DND-41 (cell line): ENCODE measurements around the gene GSN.

Experiments used
- EZH2 ChIP-seq: IDR thresholded peaks from 3 replicates; pipeline ENCODE4 v1.6.1; 2012; ENCODE audit warnings: borderline replicate concordance, low read depth, mild to moderate bottlenecking, moderate library complexity, low read length, inconsistent platforms; ENCODE audit not compliant: severe bottlenecking
- TF ChIP-seq, protein P1 (sequence below): IDR thresholded peaks from 2 replicates; pipeline ENCODE4 v1.5.1; 2012; ENCODE audit warnings: borderline replicate concordance, low read length, moderate library complexity, mild to moderate bottlenecking; ENCODE audit not compliant: poor library complexity, severe bottlenecking; ENCODE audit errors: extremely low read depth

- TF ChIP-seq, protein P1, sequence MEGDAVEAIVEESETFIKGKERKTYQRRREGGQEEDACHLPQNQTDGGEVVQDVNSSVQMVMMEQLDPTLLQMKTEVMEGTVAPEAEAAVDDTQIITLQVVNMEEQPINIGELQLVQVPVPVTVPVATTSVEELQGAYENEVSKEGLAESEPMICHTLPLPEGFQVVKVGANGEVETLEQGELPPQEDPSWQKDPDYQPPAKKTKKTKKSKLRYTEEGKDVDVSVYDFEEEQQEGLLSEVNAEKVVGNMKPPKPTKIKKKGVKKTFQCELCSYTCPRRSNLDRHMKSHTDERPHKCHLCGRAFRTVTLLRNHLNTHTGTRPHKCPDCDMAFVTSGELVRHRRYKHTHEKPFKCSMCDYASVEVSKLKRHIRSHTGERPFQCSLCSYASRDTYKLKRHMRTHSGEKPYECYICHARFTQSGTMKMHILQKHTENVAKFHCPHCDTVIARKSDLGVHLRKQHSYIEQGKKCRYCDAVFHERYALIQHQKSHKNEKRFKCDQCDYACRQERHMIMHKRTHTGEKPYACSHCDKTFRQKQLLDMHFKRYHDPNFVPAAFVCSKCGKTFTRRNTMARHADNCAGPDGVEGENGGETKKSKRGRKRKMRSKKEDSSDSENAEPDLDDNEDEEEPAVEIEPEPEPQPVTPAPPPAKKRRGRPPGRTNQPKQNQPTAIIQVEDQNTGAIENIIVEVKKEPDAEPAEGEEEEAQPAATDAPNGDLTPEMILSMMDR = no peak
- TF ChIP-seq EZH2 = no peak
These were observed 58.3 kb downstream of the GSN start for GRCh38 chr9:121326130-121326838.
